ENCODE measurements around the gene CLIP1.

- TF ChIP-seq CTCF (conservative IDR thresholded peaks at IDR 0.05; ENCODE audit: low read length) = no peak
- TF ChIP-seq EZH2phosphoT487 (IDR thresholded peaks at IDR 0.05; ENCODE audit: borderline replicate concordance, low read depth, low read length) = no peak
Measured at GRCh38 chr12:122403115-122403770, 19.2 kb downstream of the CLIP1 start.
